ENCODE measurements around the gene IGFBP7.

DNA sequence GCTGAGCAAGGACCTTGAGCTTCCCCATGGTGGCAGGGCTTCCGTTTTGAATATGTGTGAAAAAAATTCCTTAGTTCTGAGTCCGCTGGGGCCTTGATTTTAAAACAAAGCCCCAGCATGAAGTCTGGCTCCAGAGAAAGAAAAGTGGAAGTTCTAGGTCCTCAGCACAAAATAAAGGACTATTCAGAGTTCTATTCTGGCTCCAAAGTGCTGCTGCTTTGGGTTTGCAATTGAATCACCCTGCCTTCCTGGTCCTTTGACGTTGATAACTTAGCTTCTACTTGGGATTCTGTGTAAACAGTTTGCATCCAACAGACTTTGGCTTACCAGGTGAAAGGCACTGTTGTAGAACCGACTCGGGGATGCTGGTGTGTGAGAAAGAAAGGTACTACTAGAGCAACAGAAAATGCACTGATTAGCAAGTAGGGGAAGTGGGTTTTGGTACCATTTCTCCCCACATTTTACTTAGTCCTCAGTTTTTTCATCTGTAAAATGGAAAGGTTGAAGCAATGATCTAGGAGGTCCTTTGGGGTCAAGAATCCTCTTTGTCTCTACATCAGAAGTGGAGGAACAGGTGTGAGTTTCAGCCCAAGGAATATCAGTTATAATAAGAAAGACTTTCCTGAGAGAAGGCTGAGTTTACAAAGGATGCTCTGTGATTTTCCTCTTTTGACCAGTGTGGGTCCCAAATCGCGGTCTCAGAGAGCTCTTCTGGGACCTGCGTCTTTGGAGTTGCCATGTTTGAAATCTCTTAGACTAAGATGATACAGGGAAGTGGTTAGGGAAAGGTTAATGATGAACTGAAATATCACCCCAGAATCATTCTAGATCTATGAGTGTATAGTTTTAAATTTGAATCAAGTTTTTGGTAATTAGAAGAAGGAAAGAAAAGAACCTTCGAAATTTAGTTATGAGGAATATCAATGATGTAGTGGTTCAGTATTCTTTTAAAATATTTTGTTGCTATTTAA lies 28.2 kb downstream of the IGFBP7 start:
- TF ChIP-seq, protein P1, sequence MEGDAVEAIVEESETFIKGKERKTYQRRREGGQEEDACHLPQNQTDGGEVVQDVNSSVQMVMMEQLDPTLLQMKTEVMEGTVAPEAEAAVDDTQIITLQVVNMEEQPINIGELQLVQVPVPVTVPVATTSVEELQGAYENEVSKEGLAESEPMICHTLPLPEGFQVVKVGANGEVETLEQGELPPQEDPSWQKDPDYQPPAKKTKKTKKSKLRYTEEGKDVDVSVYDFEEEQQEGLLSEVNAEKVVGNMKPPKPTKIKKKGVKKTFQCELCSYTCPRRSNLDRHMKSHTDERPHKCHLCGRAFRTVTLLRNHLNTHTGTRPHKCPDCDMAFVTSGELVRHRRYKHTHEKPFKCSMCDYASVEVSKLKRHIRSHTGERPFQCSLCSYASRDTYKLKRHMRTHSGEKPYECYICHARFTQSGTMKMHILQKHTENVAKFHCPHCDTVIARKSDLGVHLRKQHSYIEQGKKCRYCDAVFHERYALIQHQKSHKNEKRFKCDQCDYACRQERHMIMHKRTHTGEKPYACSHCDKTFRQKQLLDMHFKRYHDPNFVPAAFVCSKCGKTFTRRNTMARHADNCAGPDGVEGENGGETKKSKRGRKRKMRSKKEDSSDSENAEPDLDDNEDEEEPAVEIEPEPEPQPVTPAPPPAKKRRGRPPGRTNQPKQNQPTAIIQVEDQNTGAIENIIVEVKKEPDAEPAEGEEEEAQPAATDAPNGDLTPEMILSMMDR (IDR thresholded peaks at IDR 0.05), result no peak
- no peak for TF ChIP-seq POLR2AphosphoS5 (IDR thresholded peaks at IDR 0.05; ENCODE audit: insufficient read depth in 1 of 2, low read depth in 1 of 2)

Data from vagina (tissue), 2 donors.